PC-3 (cell line): Measurements from ENCODE around the gene DHFR.

Experiments used
- EZH2 ChIP-seq: fragments of 300-600 bp; sonication (generic); IDR thresholded peaks from one replicate; pipeline ENCODE4 v1.6.1; 2017; ENCODE audit warnings: antibody characterized with exemption, mild to moderate bottlenecking, low read length; ENCODE audit not compliant: unreplicated experiment
- TF ChIP-seq, protein P1 (sequence below): fragments of 300-600 bp; sonication (generic); conservative IDR thresholded peaks from 2 replicates; pipeline ENCODE4 v1.5.1; 2017; ENCODE audit warnings: antibody characterized with exemption, low read depth, mild to moderate bottlenecking, low read length

DNA sequence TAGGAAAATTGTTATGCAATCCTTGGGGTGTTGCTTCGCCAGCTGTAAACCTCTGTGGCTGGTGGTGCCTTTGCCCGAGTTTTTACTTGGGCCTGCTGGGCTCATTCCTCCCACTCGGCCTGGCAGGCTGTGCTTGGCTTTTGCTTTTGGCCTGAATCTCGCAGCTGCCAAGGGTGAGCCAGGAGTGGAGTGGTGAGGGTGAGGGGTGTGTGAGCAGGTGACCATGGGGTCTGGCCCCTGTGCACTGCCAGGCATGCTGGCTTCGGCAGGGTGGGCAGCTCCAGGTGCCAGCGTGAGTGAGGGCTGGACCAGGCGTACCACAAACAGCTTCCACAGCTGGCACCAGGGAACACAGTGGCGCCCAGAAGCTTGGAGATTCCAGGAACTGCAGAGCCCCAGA lies 12.6 kb upstream of the DHFR start:
- TF ChIP-seq, protein P1, sequence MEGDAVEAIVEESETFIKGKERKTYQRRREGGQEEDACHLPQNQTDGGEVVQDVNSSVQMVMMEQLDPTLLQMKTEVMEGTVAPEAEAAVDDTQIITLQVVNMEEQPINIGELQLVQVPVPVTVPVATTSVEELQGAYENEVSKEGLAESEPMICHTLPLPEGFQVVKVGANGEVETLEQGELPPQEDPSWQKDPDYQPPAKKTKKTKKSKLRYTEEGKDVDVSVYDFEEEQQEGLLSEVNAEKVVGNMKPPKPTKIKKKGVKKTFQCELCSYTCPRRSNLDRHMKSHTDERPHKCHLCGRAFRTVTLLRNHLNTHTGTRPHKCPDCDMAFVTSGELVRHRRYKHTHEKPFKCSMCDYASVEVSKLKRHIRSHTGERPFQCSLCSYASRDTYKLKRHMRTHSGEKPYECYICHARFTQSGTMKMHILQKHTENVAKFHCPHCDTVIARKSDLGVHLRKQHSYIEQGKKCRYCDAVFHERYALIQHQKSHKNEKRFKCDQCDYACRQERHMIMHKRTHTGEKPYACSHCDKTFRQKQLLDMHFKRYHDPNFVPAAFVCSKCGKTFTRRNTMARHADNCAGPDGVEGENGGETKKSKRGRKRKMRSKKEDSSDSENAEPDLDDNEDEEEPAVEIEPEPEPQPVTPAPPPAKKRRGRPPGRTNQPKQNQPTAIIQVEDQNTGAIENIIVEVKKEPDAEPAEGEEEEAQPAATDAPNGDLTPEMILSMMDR = no peak
- TF ChIP-seq EZH2 = no peak
